Nucleus accumbens (tissue), 56 donors: ENCODE measurements around the gene BMI1.

Experiments
- DNase-seq, 56 donors: peaks; one replicate each; lab custom pipeline; 2025; lab: John Stamatoyannopoulos, UW

Gene BMI1

GRCh38 chr10:22318772-22319171 lies 2.1 kb upstream of the BMI1 start:
- no peak for DNase-seq

DNA sequence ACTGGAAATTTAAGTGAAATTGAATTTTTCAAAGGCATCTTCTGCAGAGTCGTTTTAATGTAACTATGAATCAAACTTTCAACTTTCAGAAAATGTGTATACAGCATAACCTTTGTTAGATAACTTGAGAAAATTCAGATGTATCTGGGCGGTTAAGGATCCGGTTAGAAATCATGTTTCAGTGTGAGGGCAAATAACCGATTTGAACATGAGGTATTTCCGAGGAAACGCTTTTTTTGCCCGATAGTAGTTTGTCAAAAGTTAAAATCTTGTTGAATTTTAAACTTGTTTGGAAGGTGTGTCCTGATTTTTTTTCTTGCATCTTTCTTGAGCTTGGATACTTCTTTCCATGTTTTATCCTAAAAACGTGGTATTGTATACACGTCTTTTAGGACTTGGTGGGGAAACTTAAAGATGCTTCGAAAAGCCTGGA lies 1.3 kb upstream of the BMI1 start:
- DNase-seq: no peak

DNA sequence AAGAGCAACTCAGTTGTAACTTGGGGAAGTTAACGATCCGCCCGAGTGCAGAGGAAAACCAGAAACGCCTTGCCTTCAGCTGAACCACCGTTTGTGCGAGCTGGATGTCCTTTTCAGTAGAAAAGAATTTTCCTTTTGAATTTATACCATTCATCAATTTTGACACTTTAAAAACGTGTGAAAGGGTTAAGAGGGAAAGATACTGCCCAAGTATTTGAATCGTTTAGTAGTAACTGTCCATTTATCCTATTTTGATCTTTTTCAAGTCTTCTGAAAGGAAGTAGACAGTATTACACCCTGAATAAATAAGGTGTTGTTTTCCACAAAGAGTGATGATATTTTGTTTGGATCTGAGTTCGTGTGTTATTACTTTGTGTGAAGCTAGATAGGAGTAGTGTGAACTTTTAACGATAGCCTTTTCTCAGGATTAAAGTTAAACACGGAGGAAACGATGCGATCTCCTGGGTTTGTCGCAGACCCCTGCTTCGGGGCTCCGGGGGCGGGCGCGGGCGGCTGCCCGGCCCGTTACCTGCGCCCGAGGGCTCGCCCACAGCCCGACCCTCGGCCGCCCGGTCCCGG lies 830 bp upstream of the BMI1 start:
- peak in 2 of 56 donors; percentile 0 to 53 for DNase-seq

DNA sequence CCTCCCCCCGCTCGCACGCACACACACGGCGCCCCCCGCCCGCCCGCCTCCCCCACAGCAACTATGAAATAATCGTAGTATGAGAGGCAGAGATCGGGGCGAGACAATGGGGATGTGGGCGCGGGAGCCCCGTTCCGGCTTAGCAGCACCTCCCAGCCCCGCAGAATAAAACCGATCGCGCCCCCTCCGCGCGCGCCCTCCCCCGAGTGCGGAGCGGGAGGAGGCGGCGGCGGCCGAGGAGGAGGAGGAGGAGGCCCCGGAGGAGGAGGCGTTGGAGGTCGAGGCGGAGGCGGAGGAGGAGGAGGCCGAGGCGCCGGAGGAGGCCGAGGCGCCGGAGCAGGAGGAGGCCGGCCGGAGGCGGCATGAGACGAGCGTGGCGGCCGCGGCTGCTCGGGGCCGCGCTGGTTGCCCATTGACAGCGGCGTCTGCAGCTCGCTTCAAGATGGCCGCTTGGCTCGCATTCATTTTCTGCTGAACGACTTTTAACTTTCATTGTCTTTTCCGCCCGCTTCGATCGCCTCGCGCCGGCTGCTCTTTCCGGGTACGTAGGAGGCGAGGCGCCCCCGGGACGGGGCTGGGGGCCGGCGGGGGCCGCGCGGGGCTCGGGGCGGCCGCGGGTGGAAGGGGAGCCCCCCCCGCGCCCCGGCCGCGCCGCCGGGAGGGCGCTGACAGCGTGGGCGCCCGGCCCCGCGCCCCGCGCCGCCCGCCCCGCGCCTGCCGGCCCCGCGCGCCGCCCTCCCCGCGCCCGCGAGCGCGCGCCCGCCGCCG lies 441 bp downstream of the BMI1 start:
- DNase-seq: peak in 41 of 56 donors; percentile 46 to 87 (median 77)

DNA sequence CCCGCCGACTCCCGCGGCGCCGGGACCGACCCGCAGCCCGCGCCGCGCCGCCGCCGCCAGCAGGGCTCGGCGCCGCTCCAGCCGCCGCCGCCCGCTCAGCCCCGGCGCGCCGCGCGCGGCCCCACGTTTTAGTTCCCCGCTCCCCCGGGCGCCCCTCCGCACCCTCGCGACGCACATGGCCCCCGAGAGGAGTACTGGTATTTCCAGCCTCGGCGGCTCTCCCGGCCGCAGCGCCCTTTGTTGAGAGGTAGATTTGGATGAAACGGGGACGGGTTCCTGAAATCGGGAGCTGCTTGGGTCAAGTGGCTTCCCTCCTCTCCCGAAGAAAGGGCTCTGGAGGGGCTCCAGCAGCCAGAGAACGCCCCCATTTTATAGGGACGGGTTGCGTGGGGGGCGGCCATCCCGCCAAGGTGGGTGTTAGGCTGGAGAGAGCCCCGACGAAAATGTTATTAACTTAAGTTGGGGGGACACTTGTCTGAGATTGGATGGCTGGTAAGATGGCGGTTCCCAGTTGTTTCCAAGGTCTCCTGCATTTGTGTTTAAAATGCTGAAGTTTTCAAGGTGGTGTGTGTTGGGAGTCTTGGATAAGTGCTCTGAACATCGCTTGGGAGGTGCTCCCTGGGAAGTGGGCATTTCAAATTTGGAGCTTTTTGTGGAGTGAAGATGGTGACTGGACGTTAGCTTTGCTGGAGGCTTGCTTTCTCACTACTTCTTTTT lies 1.2 kb downstream of the BMI1 start:
- DNase-seq: peak in 28 of 56 donors; percentile 13 to 64 (median 32)

DNA sequence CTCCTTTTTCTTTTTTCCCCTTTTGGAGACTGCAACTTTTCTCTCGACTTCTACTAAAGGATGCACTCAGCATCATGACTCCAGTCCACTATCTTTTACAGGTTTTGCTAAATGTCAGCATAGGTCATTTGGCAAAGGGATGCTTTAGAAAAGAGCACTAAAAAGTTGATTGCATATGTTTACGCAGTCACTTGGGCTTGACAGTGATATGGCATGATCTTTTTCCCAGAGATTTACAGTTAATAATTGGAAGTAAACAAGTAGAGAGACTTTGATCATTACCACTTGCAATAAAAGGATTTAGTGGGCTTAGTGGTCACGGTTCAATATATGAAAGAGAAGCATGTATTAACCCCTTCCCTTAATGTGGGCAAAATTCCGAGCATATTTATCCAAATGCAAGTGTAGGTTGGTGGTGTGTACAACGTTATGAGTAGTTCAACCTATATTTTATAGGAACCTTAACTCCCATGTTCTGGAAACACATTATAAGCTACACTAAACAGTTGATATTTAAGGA lies 1.8 kb downstream of the BMI1 start:
- no peak for DNase-seq

DNA sequence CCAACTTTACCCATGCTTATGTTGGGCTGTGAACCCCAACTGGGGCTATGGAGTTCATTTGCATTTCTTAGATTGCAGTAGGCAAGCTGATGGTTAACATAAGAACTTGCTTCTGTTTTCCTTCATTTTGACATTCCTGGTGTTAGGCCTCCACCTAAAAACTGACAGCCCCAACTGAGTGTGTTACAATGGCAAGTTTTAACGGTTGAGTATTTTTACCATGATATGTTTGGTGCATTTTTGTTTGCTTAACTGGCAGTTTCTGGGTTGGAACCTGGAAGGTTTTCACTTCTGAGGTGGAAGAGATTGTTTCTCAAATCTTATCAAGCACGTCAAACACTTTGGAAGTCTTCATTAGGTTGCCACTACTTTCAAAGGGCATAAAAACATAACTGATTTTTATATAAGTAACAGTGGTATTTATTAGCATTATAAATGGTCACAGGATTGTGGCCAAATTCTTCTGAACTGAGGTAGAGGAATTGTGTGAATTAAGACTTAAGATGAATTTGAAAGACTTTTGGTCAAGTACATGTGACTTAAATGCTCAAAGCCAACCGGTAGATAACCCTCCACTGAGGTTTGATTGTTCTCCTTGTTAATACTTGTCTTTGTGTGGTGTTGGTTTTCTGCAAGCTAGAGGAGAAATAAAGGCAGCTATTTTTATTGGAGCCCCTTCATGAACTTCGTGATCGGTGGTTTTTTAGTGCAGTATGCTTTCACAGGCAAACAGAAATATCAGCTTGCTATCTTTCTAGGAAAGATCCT lies 2.8 kb downstream of the BMI1 start:
- DNase-seq: no peak

DNA sequence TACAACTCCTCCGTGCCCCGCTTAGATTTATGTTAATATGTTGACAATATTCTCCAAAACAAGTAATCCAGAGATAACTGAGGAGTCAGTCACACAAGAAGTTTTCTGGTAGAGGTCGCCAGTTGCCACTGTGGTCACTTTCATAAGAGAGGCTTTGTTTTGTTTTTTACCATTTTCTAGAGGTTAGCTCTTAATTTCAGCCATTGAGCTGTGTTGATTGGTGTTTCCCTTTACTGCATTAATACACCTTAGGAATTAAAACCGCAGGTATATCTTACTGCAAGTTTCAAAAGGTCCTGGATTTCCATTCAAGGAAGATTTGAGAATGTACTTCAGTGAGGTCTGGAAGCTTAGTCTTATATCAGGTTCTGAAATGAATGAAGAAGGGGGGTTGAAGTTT lies 3.5 kb downstream of the BMI1 start:
- no peak for DNase-seq

DNA sequence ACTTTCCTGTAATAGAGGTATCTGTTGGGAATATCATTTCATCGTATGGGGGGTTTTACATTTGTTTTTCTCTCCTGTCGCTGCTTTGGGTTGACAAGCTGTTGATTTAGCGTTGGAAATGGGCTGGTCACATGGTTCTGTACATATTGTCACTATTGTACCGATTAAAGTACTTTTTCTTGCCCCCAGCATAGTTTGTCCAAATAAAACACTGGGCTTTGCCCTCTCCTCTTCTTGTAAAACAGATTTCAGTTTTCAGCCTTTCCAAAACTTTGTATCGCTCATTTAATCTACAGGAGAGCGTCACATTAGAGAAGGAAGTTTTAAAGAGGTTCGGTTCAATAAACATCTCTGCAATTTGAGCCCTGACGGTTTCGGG lies 4.0 kb downstream of the BMI1 start:
- DNase-seq: peak in 1 of 56 donors; percentile 8

GRCh38 chr10:22325272-22326144 lies 4.6 kb downstream of the BMI1 start:
- peak in 37 of 56 donors; percentile 24 to 79 (median 47) for DNase-seq

DNA sequence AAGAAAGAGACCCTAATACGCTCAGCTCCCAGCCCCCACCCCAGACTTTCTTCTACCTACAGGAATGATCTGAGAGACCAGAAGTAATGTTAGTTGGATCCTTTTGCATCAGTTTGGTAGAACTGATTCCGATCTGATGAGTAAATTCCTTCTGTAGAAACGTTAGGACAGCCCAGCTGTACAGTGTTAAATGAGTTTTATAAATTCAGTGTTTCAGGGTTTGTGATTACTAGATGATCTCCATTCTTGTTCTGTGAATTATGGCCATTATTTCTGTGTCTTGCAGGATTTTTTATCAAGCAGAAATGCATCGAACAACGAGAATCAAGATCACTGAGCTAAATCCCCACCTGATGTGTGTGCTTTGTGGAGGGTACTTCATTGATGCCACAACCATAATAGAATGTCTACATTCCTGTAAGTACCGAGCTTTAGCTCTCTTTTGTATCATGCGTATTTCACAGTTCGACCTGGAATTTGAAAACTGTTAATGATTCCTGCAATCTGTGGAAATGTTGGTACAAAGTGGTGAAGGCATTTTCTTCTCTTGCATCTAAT lies 5.3 kb downstream of the BMI1 start:
- no peak for DNase-seq

- no peak for DNase-seq
Measured at GRCh38 chr10:22329150-22329549, 8.3 kb downstream of the BMI1 start.

DNA sequence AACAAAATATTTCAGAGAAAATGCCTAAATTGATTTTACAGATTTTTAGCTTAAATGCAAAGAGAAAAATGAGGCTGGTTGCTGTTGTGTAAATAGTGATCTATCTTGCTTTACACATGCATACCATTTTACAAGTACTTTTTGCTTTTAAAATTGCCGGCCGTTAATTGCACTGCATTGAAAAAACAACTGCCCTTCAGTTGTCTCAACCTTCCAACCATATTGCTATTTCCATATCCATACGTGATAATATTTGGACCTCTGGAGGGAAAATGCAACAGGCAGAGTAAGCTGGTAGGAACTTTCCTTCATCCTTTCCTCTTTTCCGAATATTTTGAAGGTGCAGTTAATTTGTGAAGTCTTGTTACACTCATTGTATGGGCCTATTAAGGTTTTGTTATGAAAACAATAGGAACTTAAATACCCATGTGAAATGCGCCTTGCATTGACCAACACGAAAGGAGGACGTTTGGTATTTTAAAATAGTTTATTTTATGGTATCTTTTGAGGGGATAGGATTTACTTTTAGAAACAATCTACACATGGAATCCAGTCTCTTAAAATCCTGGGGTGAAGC lies 11.3 kb downstream of the BMI1 start:
- no peak for DNase-seq

DNA sequence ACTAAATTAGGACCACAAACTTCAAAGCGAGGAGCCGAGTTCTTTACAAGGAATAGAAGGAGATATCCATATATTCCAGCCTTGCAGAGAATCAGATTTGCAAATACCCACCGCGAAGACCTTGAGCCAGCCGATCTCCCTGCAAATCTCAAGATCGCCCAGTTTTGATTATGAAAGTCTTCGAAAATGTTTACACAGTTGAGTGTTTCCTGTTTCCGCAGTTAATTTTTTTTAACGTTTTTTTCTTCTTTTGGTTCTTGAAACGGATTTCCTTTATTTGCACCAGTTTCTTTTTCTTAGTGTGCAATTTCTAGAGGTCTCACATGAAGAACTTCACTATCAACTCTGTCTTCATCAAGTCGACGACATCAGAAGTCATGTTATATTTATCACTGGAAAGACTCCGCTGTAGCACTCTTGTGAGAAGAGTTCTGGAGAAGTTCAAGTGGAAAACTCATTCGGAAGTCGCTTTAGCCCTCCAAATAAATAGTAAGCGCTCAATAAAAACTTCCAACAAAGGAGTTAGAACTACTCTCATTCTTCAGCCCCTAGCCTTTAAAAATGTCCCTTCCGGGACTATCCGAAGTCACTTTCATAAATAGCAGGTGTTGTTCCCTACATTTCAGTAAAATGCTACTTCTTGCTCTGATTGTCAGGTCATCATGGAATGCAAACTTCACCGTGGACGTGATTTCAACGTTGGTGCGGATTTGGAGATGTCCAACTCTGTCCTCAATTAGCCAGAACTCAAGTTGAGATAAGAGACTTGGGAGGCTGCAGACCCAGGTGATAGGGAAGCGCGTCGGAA lies 12.5 kb downstream of the BMI1 start:
- no peak for DNase-seq

DNA sequence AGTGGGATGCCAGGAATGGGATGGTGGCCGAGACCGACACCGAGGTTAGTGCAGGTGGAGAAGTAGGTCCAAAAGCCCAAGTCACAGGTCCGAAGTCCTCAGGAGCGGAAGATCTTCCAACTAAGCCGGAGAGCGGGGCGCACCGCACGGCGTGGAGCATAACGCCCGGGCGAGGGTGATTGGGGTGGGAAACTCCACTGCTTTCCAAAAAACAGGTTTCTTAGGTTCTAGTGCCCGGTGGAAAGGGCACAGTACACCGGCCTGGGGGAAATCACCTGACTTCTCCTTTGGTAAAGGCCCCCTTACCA lies 13.0 kb downstream of the BMI1 start:
- no peak for DNase-seq

- DNase-seq: peak in 5 of 56 donors; percentile 4 to 9 (median 7)
Measured at GRCh38 chr10:22334414-22335172, 13.7 kb downstream of the BMI1 start.

DNA sequence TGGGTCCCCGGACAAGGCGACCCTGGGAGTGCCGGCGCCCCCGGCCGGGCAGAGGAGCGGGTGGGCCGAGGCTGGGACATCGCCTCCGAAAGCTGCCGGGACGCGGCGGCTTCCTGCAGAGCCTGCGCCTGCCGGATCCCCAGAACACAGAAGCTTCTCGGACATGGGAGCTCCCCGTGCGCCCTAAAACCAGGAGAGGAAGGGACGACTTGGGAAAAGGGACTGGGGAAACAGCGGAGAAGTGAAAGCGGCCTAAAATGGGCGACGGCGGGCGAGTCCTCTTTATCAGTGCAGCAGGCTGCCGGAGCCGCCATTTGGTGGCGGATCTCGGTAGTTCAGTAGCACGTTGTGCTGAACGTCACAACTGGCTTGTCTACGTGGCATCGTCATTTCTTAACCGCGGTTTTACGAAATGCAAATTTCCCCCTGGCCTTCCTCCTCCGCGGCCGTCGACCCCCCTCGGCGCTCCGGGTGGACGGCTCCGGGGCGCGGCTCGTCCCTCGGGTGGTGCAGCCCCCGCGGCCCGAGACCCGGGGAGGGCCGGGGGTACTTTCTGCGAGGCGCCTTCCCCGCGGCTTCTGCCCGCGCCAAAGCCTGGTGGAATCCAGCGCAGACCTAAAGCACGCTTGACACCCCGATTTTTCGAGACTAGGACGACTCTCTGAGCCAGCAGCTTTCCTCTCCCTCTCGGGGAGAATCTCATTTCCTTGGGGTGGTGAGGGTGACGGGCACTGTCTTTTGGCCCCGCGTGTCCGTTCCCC lies 14.5 kb downstream of the BMI1 start:
- peak in 29 of 56 donors; percentile 5 to 60 (median 28) for DNase-seq
